ENCODE data around the gene SEMA3C. TPM values are rescaled to one million over a fixed set of nuclear protein-coding genes. Genes with fewer than 3 reads are reported as not detected.

The SEMA3C gene
- total RNA-seq, 2 experiments from 2014 or later = 0.08 TPM

GRCh38 chr7:80724249-80724871 lies 194.5 kb downstream of the SEMA3C start:
- H3K9me3 Mint-ChIP-seq = peaks cover 4% of the 10 kb centered on the region
- H3K36me3 Mint-ChIP-seq (ENCODE audit: low read depth) = no peaks in the 10 kb centered on the region
- Histone ChIP-seq H3K36me3 (ENCODE audit: insufficient read depth, low read length) (no peaks in the 10 kb centered on the region), H3K4me1 (ENCODE audit: insufficient read depth, low read length) (no peaks in the 10 kb centered on the region), H3K9me3 (ENCODE audit: control insufficient read depth in 1 of 2, insufficient read depth in 1 of 2, low read length in 2 of 2) (peaks cover 0 to 5% of the 10 kb centered on the region in 2 experiments), H3K27ac (ENCODE audit: low read depth in 1 of 2, low read length in 2 of 2) (no peak overlapping the region), H3K27me3 (ENCODE audit: control insufficient read depth in 1 of 2, insufficient read depth in 2 of 2, low read length in 2 of 2) (no peaks in the 10 kb centered on the region), H3K4me3 (ENCODE audit: low read length) (no peak overlapping the region)
- H3K4me3 Mint-ChIP-seq = no peak overlapping the region
- H3K4me1 Mint-ChIP-seq (ENCODE audit: low read depth) = no peaks in the 10 kb centered on the region
- DNase-seq = no peak
- H3K27me3 Mint-ChIP-seq = no peaks in the 10 kb centered on the region
- intact Hi-C loops (cut with DNase I, micrococcal nuclease) = no loop called here
- no peak for ATAC-seq (ENCODE audit: poor library complexity)
- POLR2A ChIA-PET = no interaction called here
- CTCF ChIA-PET = no interaction called here
- no peak for TF ChIP-seq CTCF (IDR thresholded peaks at IDR 0.05)
- no peak overlapping the region for H3K27ac Mint-ChIP-seq

- Mint-ChIP-seq H3K27ac (no peak overlapping the region), H3K9me3 (peaks cover 7% of the 10 kb centered on the region), H3K27me3 (no peaks in the 10 kb centered on the region), H3K4me3 (no peak overlapping the region), H3K4me1 (ENCODE audit: low read depth) (no peaks in the 10 kb centered on the region), H3K36me3 (ENCODE audit: low read depth) (no peaks in the 10 kb centered on the region)
- H3K27ac ChIP-seq (ENCODE audit: low read depth in 1 of 2, low read length in 2 of 2) = no peak overlapping the region
- no peaks in the 10 kb centered on the region for H3K4me1 ChIP-seq (ENCODE audit: insufficient read depth, low read length)
- ATAC-seq (ENCODE audit: poor library complexity) = no peak
- no peak for TF ChIP-seq CTCF (IDR thresholded peaks at IDR 0.05)
- H3K27me3 ChIP-seq (ENCODE audit: control insufficient read depth in 1 of 2, insufficient read depth in 2 of 2, low read length in 2 of 2) = no peaks in the 10 kb centered on the region
- ChIA-PET POLR2A (no interaction called here), CTCF (no interaction called here)
- peaks cover 0 to 5% of the 10 kb centered on the region in 2 experiments for H3K9me3 ChIP-seq (ENCODE audit: control insufficient read depth in 1 of 2, insufficient read depth in 1 of 2, low read length in 2 of 2)
- intact Hi-C loops (cut with DNase I, micrococcal nuclease) = no loop called here
- peak in 2 of 14 experiments; percentile 46 to 60 for DNase-seq
- no peak overlapping the region for H3K4me3 ChIP-seq (ENCODE audit: low read length)
- no peaks in the 10 kb centered on the region for H3K36me3 ChIP-seq (ENCODE audit: insufficient read depth, low read length)
Observed at GRCh38 chr7:80722616-80723195, 196.1 kb downstream of the SEMA3C start.

- TF ChIP-seq CTCF (IDR thresholded peaks at IDR 0.05) = no peak
- CTCF ChIA-PET = no interaction called here
- no peaks in the 10 kb centered on the region for H3K36me3 Mint-ChIP-seq (ENCODE audit: low read depth)
- H3K27me3 ChIP-seq (ENCODE audit: control insufficient read depth in 1 of 2, insufficient read depth in 2 of 2, low read length in 2 of 2) = no peaks in the 10 kb centered on the region
- POLR2A ChIA-PET = no interaction called here
- no peaks in the 10 kb centered on the region for H3K4me1 Mint-ChIP-seq (ENCODE audit: low read depth)
- no peaks in the 10 kb centered on the region for H3K27me3 Mint-ChIP-seq
- intact Hi-C loops (cut with DNase I, micrococcal nuclease) = no loop called here
- H3K4me3 Mint-ChIP-seq = no peak overlapping the region
- H3K9me3 ChIP-seq (ENCODE audit: control insufficient read depth in 1 of 2, insufficient read depth in 1 of 2, low read length in 2 of 2) = peaks cover 0 to 5% of the 10 kb centered on the region in 2 experiments
- H3K4me3 ChIP-seq (ENCODE audit: low read length) = no peak overlapping the region
- H3K27ac Mint-ChIP-seq = no peak overlapping the region
- H3K27ac ChIP-seq (ENCODE audit: low read depth in 1 of 2, low read length in 2 of 2) = no peak overlapping the region
- no peaks in the 10 kb centered on the region for H3K4me1 ChIP-seq (ENCODE audit: insufficient read depth, low read length)
- no peak for ATAC-seq (ENCODE audit: poor library complexity)
- peak in 3 of 14 experiments; percentile 2 to 49 (median 35) for DNase-seq
- peaks cover 7% of the 10 kb centered on the region for H3K9me3 Mint-ChIP-seq
- no peaks in the 10 kb centered on the region for H3K36me3 ChIP-seq (ENCODE audit: insufficient read depth, low read length)
Observed at GRCh38 chr7:80721883-80722615, 196.8 kb downstream of the SEMA3C start.

All from CD4-positive, alpha-beta T cell (primary cell).